Activated CD8-positive, alpha-beta memory T cell treated with anti-CD3 and anti-CD28 coated beads for 36 hours (primary cell): ENCODE data around the gene MMS22L. TPM values are rescaled to one million over a fixed set of nuclear protein-coding genes. Genes with fewer than 3 reads are reported as not detected.

Experiments
- CTCF ChIA-PET: fragments of 350-600 bp; sonication (Branson Sonifier 250); formaldehyde crosslinking; loops from one replicate; lab custom pipeline; 2021; ENCODE audit warnings: antibody characterized with exemption; lab: Charles Lee
- POLR2A ChIA-PET: fragments of 350-600 bp; sonication (Branson Sonifier 250); formaldehyde crosslinking; loops from one replicate; lab custom pipeline; 2021; ENCODE audit warnings: antibody characterized with exemption; lab: Charles Lee
- total RNA-seq, 2 experiments: library from RNA; stranded (reverse); gene quantifications; one replicate each; pipeline ENCODE4 v1.2.3, GENCODE V29; 2021

MMS22L gene
- total RNA-seq, 2 experiments from 2014 or later = 35.8 to 40.0 TPM

GRCh38 chr6:97102145-97102790, 180.7 kb downstream of the MMS22L start:
- POLR2A ChIA-PET = no interaction called here
- CTCF ChIA-PET = no interaction called here

GRCh38 chr6:97100696-97101095, 182.3 kb downstream of the MMS22L start:
- POLR2A ChIA-PET = no interaction called here
- CTCF ChIA-PET = interaction anchor here (0.7 kb wide), 1 partner anchor 1772 kb away, joined by 7 read pairs; no protein-coding TSS in a partner anchor

GRCh38 chr6:97097068-97098047, 185.7 kb downstream of the MMS22L start:
- POLR2A ChIA-PET = no interaction called here

GRCh38 chr6:97095311-97095850, 187.6 kb downstream of the MMS22L start:
- ChIA-PET CTCF (no interaction called here), POLR2A (no interaction called here)

More at GRCh38 chr6:97097068-97098047, 185.7 kb downstream of the MMS22L start:
- CTCF ChIA-PET = no interaction called here

- CTCF ChIA-PET = no interaction called here
- POLR2A ChIA-PET = no interaction called here
Observed at GRCh38 chr6:97094376-97094775, 188.6 kb downstream of the MMS22L start.

GRCh38 chr6:97092673-97093305, 190.2 kb downstream of the MMS22L start:
- CTCF ChIA-PET = no interaction called here
- POLR2A ChIA-PET = no interaction called here
